Skin epidermis (tissue), 12 donors: ENCODE data around the gene ASIC5.
"Not testable (repeated sequence)": the region's sequence is repeated elsewhere in the genome, so short reads cannot be mapped to it uniquely, and the experiment has no call there.

Experiments used
- H3K27ac ChIP-seq, 21 experiments: fragments of 200-600 bp; sonication (generic) in 11 of 21; one replicate each; pipeline ENCODE4 v1.5.0; 2020; ENCODE audit warnings: mild to moderate bottlenecking in 3 of 21, inconsistent platforms in 2 of 21, moderate library complexity in 2 of 21
- H3K4me3 ChIP-seq, 7 experiments: fragments of 200-600 bp; sonication (generic) in 2 of 7; one replicate each; pipeline ENCODE4 v1.5.0; 2020; ENCODE audit warnings: inconsistent platforms in 2 of 7, mild to moderate bottlenecking in 2 of 7, moderate library complexity in 1 of 7

The ASIC5 gene

GRCh38 chr4:155866177-155866576 lies at the start of gene ASIC5:
TSS of gene ASIC5 (minus strand) at chr4:155866277. CDS start at chr4:155866226, 51 bp downstream.
- Histone ChIP-seq H3K4me3 (no peak within 1 kb of the TSS), H3K27ac (no peak within 1 kb of the TSS)

GRCh38 chr4:155914782-155915181 lies 48.7 kb upstream of the ASIC5 start:
- Histone ChIP-seq H3K4me3 (no peak overlapping the region), H3K27ac (no peak overlapping the region)

GRCh38 chr4:155911905-155912304 lies 45.8 kb upstream of the ASIC5 start:
- Histone ChIP-seq H3K4me3 (no peak overlapping the region), H3K27ac (no peak overlapping the region)

GRCh38 chr4:155909615-155910226 lies 43.6 kb upstream of the ASIC5 start:
- Histone ChIP-seq H3K27ac (no peak overlapping the region), H3K4me3 (no peak overlapping the region)

GRCh38 chr4:155908187-155909139 lies 42.4 kb upstream of the ASIC5 start:
- peak overlapping the region in 9 of 21 experiments; percentile 5 to 58 (median 22) for H3K27ac ChIP-seq
- H3K4me3 ChIP-seq = no peak overlapping the region

GRCh38 chr4:155907556-155907955 lies 41.5 kb upstream of the ASIC5 start:
- H3K4me3 ChIP-seq = no peak overlapping the region
- H3K27ac ChIP-seq = peak overlapping the region in 9 of 21 experiments; percentile 0 to 58 (median 45)

GRCh38 chr4:155906554-155907247 lies 40.6 kb upstream of the ASIC5 start:
- H3K4me3 ChIP-seq = no peak overlapping the region

GRCh38 chr4:155904331-155904730 lies 38.3 kb upstream of the ASIC5 start:
- Histone ChIP-seq H3K4me3 (peak overlapping the region in 1 of 7 experiments; percentile 18), H3K27ac (peak overlapping the region in 2 of 21 experiments; percentile 39 to 44)

More at GRCh38 chr4:155906554-155907247, 40.6 kb upstream of the ASIC5 start:
- H3K27ac ChIP-seq = peak overlapping the region in 8 of 21 experiments; percentile 17 to 65 (median 46)

- peak within 1 kb of the TSS in 2 of 21 experiments; percentile 39 to 44 for H3K27ac ChIP-seq
- peak within 1 kb of the TSS in 1 of 7 experiments; percentile 18 for H3K4me3 ChIP-seq
Measured at GRCh38 chr4:155903453-155903852, 37.4 kb upstream of the ASIC5 start, which contains the start of gene TDO2. TSS of gene TDO2 (plus strand) at chr4:155903696. CDS start at chr4:155903759, 63 bp downstream.

GRCh38 chr4:155901013-155901412 lies 34.9 kb upstream of the ASIC5 start:
- peak overlapping the region in 7 of 21 experiments; percentile 6 to 67 (median 34) for H3K27ac ChIP-seq
- no peak overlapping the region for H3K4me3 ChIP-seq

- Histone ChIP-seq H3K27ac (peak overlapping the region in 7 of 21 experiments; percentile 8 to 68 (median 35)), H3K4me3 (no peak overlapping the region)
Measured at GRCh38 chr4:155900381-155900780, 34.3 kb upstream of the ASIC5 start.

- H3K4me3 ChIP-seq = no peak overlapping the region
- peak overlapping the region in 9 of 21 experiments; percentile 13 to 68 (median 35) for H3K27ac ChIP-seq
Measured at GRCh38 chr4:155899891-155900290, 33.8 kb upstream of the ASIC5 start.

- not testable (repeated sequence) for H3K27ac ChIP-seq, H3K4me3 ChIP-seq
Measured at GRCh38 chr4:155898371-155898770, 32.3 kb upstream of the ASIC5 start.

- Histone ChIP-seq H3K4me3 (no peak overlapping the region), H3K27ac (peak overlapping the region in 1 of 21 experiments; percentile 37)
Measured at GRCh38 chr4:155891058-155891457, 25.0 kb upstream of the ASIC5 start.

GRCh38 chr4:155889946-155890345 lies 23.9 kb upstream of the ASIC5 start:
- no peak overlapping the region for H3K4me3 ChIP-seq
- H3K27ac ChIP-seq = peak overlapping the region in 6 of 21 experiments; percentile 2 to 70 (median 36)

GRCh38 chr4:155889031-155889793 lies 23.1 kb upstream of the ASIC5 start:
- peak overlapping the region in 5 of 21 experiments; percentile 6 to 70 (median 29) for H3K27ac ChIP-seq
- no peak overlapping the region for H3K4me3 ChIP-seq

- H3K27ac ChIP-seq = peak overlapping the region in 1 of 21 experiments; percentile 6
Measured at GRCh38 chr4:155887847-155888570, 21.9 kb upstream of the ASIC5 start.

GRCh38 chr4:155887045-155887444 lies 21.0 kb upstream of the ASIC5 start:
- Histone ChIP-seq H3K4me3 (no peak overlapping the region), H3K27ac (no peak overlapping the region)

More at GRCh38 chr4:155887847-155888570, 21.9 kb upstream of the ASIC5 start:
- H3K4me3 ChIP-seq = no peak overlapping the region
